Glutamatergic neuron (in vitro differentiated cells): ENCODE measurements around the gene NRXN3. TPM values are rescaled to one million over a fixed set of nuclear protein-coding genes. Genes with fewer than 3 reads are reported as not detected.

Source experiments
- DNase-seq: peaks from one replicate; pipeline ENCODE4 v3.0.0; 2022
- H3K27ac Mint-ChIP-seq: one replicate; pipeline ENCODE4 v1.8.0; 2020; ENCODE audit warnings: mild to moderate bottlenecking, mixed read lengths, inconsistent platforms; ENCODE audit not compliant: unreplicated experiment
- H3K27me3 Mint-ChIP-seq: one replicate; pipeline ENCODE4 v1.8.0; 2020; ENCODE audit warnings: mild to moderate bottlenecking, moderate library complexity, mixed read lengths, inconsistent platforms; ENCODE audit not compliant: unreplicated experiment
- H3K36me3 Mint-ChIP-seq: one replicate; pipeline ENCODE4 v1.8.0; 2020; ENCODE audit warnings: mild to moderate bottlenecking, mixed read lengths, inconsistent platforms; ENCODE audit not compliant: unreplicated experiment
- H3K4me1 Mint-ChIP-seq: one replicate; pipeline ENCODE4 v1.8.0; 2020; ENCODE audit warnings: mild to moderate bottlenecking, low read depth, mixed read lengths, inconsistent platforms; ENCODE audit not compliant: unreplicated experiment
- H3K4me3 Mint-ChIP-seq: one replicate; pipeline ENCODE4 v1.8.0; 2020; ENCODE audit warnings: mild to moderate bottlenecking, mixed read lengths, inconsistent platforms; ENCODE audit not compliant: unreplicated experiment
- H3K9me3 Mint-ChIP-seq: one replicate; pipeline ENCODE4 v1.8.0; 2020; ENCODE audit warnings: mild to moderate bottlenecking, moderate library complexity, mixed read lengths, inconsistent platforms; ENCODE audit not compliant: unreplicated experiment
- total RNA-seq: library from RNA; stranded (reverse); fragmentation: NEBNext Ultra II Directional; extraction: Animal tissue kit (Norgen Biotek cat#: 25700); gene quantifications from one replicate; pipeline ENCODE4 v1.2.1, GENCODE V29; 2021; ENCODE audit not compliant: unreplicated experiment
- TF ChIP-seq, protein P1 (sequence below): fragments of 200-600 bp; sonication (generic); IDR thresholded peaks from one replicate; pipeline ENCODE4 v1.5.0; 2021; ENCODE audit not compliant: partially characterized antibody, unreplicated experiment

NRXN3 gene
- total RNA-seq, 1 donor from 2014 or later = 1.2 TPM

GRCh38 chr14:78412475-78412874 is 242.3 kb downstream of the NRXN3 start:
- peaks cover 1% of the 10 kb centered on the region for H3K4me1 Mint-ChIP-seq
- no peaks in the 10 kb centered on the region for H3K36me3 Mint-ChIP-seq
- TF ChIP-seq, protein P1, sequence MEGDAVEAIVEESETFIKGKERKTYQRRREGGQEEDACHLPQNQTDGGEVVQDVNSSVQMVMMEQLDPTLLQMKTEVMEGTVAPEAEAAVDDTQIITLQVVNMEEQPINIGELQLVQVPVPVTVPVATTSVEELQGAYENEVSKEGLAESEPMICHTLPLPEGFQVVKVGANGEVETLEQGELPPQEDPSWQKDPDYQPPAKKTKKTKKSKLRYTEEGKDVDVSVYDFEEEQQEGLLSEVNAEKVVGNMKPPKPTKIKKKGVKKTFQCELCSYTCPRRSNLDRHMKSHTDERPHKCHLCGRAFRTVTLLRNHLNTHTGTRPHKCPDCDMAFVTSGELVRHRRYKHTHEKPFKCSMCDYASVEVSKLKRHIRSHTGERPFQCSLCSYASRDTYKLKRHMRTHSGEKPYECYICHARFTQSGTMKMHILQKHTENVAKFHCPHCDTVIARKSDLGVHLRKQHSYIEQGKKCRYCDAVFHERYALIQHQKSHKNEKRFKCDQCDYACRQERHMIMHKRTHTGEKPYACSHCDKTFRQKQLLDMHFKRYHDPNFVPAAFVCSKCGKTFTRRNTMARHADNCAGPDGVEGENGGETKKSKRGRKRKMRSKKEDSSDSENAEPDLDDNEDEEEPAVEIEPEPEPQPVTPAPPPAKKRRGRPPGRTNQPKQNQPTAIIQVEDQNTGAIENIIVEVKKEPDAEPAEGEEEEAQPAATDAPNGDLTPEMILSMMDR = no peak
- no peak overlapping the region for H3K27ac Mint-ChIP-seq
- H3K9me3 Mint-ChIP-seq = no peaks in the 10 kb centered on the region
- H3K4me3 Mint-ChIP-seq = no peak overlapping the region
- peaks cover 1% of the 10 kb centered on the region for H3K27me3 Mint-ChIP-seq
- DNase-seq = no peak

DNA sequence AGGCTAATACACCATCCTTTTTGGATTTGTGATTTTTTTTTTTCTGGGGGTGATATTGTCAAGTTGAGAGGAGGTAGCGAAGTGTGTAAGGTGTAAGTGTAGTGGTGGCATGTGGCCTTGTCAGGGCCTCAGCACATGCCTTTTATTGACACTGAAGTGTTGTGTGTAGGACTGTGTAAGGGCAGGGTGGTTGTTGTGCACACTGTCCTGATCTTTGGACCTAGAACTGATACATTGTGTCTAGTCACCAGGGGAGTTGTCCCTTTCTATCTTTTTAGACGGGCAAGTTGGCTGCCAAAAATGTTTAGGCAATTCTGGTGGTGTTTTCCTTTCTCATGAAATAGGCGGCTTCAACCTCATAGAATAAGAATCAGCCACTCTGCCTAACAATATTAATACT is 244.0 kb downstream of the NRXN3 start:
- Mint-ChIP-seq H3K4me1 (no peaks in the 10 kb centered on the region), H3K27ac (no peak overlapping the region), H3K36me3 (no peaks in the 10 kb centered on the region), H3K4me3 (no peak overlapping the region), H3K9me3 (no peaks in the 10 kb centered on the region), H3K27me3 (peaks cover 1% of the 10 kb centered on the region)
- no peak for DNase-seq
- TF ChIP-seq, protein P1 = no peak

DNA sequence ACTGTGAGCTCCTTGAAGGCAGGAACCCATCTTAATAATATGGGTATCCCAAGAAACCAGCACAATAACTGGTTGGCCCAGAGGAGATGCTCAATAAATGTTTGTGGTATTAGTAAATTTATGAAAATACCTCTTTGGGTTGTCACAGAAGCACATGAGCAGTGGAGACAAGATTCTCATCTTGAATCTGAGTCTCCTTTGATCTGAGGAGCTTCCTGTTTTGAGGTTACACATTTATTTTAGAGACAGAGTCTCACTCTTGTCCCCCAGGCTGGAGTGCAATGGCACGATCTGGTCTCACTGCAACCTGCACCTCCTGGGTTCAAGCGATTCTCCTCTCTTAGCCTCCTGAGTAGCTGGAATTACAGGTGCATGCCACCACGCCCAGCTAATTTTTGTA is 247.4 kb downstream of the NRXN3 start:
- Mint-ChIP-seq H3K4me1 (no peaks in the 10 kb centered on the region), H3K27ac (no peak overlapping the region), H3K27me3 (peaks cover 1% of the 10 kb centered on the region), H3K36me3 (no peaks in the 10 kb centered on the region), H3K4me3 (no peak overlapping the region), H3K9me3 (no peaks in the 10 kb centered on the region)
- no peak for DNase-seq
- TF ChIP-seq, protein P1 = no peak

DNA sequence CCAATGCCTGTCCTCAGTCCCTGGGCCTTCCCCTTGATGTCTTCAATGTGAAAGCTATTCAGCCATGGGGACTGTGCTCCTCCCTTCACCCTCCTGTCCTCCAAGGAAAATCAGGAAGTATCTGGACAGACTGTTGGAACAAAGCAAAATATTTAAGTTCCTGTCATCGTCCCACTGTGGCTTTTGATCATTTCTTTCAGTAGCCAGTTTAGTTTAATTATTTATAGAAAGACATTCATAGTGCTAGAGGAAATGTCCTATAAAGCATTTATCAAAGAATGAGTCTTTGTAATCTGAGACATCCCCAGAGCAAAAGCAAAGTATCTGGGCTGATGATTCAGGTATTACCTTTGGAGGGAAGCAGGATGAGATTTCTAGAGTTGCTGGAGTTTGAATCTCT is 254.1 kb downstream of the NRXN3 start:
- no peaks in the 10 kb centered on the region for H3K9me3 Mint-ChIP-seq
- no peaks in the 10 kb centered on the region for H3K4me1 Mint-ChIP-seq

DNA sequence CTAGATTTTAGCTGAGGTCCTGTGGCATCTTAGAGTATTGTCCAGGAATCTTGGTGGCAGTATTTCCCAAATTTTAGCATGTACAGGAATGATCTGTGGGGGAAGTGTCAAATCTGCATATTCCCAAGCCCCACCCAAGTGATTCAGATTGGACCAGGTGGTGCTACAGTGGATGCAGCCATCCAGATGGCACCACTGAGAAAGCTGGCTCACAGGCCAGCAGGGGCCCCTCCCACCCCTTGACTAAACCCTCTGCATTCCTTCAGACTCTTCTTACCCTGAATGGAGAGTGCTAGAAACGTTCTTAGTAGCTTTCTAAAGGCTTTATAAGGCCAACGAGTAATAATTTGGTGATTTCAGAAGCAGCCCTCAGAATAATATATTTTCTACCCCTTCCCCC is 255.2 kb downstream of the NRXN3 start:
- no peaks in the 10 kb centered on the region for H3K36me3 Mint-ChIP-seq
- H3K4me1 Mint-ChIP-seq = no peaks in the 10 kb centered on the region
- no peaks in the 10 kb centered on the region for H3K9me3 Mint-ChIP-seq
- TF ChIP-seq, protein P1 = no peak
- H3K27me3 Mint-ChIP-seq = no peaks in the 10 kb centered on the region
- no peak overlapping the region for H3K27ac Mint-ChIP-seq
- no peak for DNase-seq
- no peak overlapping the region for H3K4me3 Mint-ChIP-seq

More for the DNA sequence above, 254.1 kb downstream of the NRXN3 start:
- Mint-ChIP-seq H3K27ac (no peak overlapping the region), H3K36me3 (no peaks in the 10 kb centered on the region), H3K27me3 (no peaks in the 10 kb centered on the region), H3K4me3 (no peak overlapping the region)
- no peak for DNase-seq
- TF ChIP-seq, protein P1 = no peak
